Smooth muscle cell (in vitro differentiated cells): Measurements from ENCODE around the gene TMEM181. TPM values are rescaled to one million over a fixed set of nuclear protein-coding genes. Genes with fewer than 3 reads are reported as not detected.
"Not testable (repeated sequence)": the region's sequence is repeated elsewhere in the genome, so short reads cannot be mapped to it uniquely, and the experiment has no call there.

Experiments used
- DNase-seq: peaks from one replicate; lab custom pipeline; 2025; ENCODE audit not compliant: unreplicated experiment; lab: John Stamatoyannopoulos, UW
- H2AFZ ChIP-seq: fragments of 200-600 bp; sonication (generic); 2 replicates; pipeline ENCODE4 v1.6.0; 2016; ENCODE audit warnings: antibody characterized with exemption, low read depth, mild to moderate bottlenecking
- H3F3A ChIP-seq: fragments of 200-600 bp; sonication (generic); 2 replicates; pipeline ENCODE4 v1.6.0; 2017; ENCODE audit warnings: antibody characterized with exemption, low read depth
- H3K27ac ChIP-seq: fragments of 200-600 bp; sonication (generic); 2 replicates; pipeline ENCODE4 v1.5.1; 2016; ENCODE audit warnings: low read depth, mild to moderate bottlenecking
- H3K27me3 ChIP-seq: fragments of 200-600 bp; sonication (generic); 2 replicates; pipeline ENCODE4 v1.6.1; 2016; ENCODE audit warnings: low read depth, mild to moderate bottlenecking
- H3K36me3 ChIP-seq: fragments of 200-600 bp; sonication (generic); 2 replicates; pipeline ENCODE4 v1.5.1; 2016; ENCODE audit warnings: low read depth
- H3K4me1 ChIP-seq: fragments of 200-600 bp; sonication (generic); 2 replicates; pipeline ENCODE4 v1.5.1; 2016; ENCODE audit warnings: low read depth
- H3K4me2 ChIP-seq: fragments of 200-600 bp; sonication (generic); 2 replicates; pipeline ENCODE4 v1.6.0; 2016; ENCODE audit warnings: mild to moderate bottlenecking
- H3K4me3 ChIP-seq: fragments of 200-600 bp; sonication (generic); 2 replicates; pipeline ENCODE4 v1.5.1; 2016; ENCODE audit warnings: mild to moderate bottlenecking
- H3K79me2 ChIP-seq: fragments of 200-600 bp; sonication (generic); 2 replicates; pipeline ENCODE4 v1.6.0; 2016; ENCODE audit warnings: low read depth, mild to moderate bottlenecking
- H3K9ac ChIP-seq: fragments of 200-600 bp; sonication (generic); 2 replicates; pipeline ENCODE4 v1.6.0; 2016; ENCODE audit warnings: low read depth
- H3K9me3 ChIP-seq: fragments of 200-600 bp; sonication (generic); replicated peaks from 2 replicates; pipeline ENCODE4 v1.5.1; 2016; ENCODE audit warnings: low read depth
- H4K20me1 ChIP-seq: fragments of 200-600 bp; sonication (generic); 2 replicates; pipeline ENCODE4 v1.6.0; 2016; ENCODE audit warnings: low read depth
- WGBS: methylation state at CpG from one replicate; pipeline ENCODE4 v1.1.7; 2016; ENCODE audit warnings: low lambda C conversion rate; 5-methylcytosine and 5-hydroxymethylcytosine counted together
- polyA plus RNA-seq: library from polyadenylated mRNA; unstranded; fragments of >200 nt; fragmentation: Nextera tagmentation; extraction: Ambion mirVana; gene quantifications from 2 replicates; pipeline ENCODE4 v1.2.1, GENCODE V29; 2016
- total RNA-seq: library from RNA; depleted of rRNA; stranded (reverse); fragments of >200 nt; gene quantifications from 2 replicates; pipeline ENCODE4 v1.2.3, GENCODE V29; 2014
- TF ChIP-seq, protein P1 (sequence below): fragments of 200-600 bp; sonication (generic); IDR thresholded peaks from 2 replicates; pipeline ENCODE4 v1.5.1; 2017; ENCODE audit warnings: borderline replicate concordance, mild to moderate bottlenecking, antibody characterized with exemption; ENCODE audit not compliant: insufficient read depth, poor library complexity, severe bottlenecking

Gene TMEM181
- total and polyA plus RNA-seq, 2 experiments from 2014 or later = 15.3 to 29.0 TPM

DNA sequence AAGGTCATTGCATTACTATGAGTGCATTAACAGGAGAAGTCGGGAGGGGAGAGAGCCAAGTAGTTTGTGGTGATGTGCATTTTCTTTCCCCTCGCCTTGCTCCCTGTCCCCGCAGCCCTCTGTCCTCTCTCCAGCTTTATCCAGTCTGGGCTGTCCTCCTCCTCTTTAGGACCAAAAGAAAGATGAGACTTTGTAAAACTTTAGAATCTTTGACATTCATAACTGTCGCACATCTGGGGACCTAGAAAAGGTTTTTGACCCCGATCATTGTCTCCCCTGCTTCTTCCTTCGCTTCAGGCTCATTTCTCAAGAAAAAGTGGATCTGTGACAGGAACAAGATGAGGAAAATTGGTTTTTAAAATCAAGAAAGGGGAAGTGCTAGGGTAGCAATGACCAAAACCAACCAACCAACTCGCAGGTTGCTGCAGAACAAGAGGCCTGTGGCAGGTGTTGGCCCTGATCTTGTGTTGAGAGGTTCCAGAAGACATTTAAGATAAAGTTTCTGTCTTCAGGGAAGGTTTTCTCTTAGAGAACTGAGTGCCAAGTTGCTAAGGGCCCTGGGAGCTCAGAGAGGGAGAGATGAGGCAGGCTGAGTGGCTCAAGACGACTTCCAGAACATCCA lies 107.6 kb downstream of the TMEM181 start:
- TF ChIP-seq, protein P1, sequence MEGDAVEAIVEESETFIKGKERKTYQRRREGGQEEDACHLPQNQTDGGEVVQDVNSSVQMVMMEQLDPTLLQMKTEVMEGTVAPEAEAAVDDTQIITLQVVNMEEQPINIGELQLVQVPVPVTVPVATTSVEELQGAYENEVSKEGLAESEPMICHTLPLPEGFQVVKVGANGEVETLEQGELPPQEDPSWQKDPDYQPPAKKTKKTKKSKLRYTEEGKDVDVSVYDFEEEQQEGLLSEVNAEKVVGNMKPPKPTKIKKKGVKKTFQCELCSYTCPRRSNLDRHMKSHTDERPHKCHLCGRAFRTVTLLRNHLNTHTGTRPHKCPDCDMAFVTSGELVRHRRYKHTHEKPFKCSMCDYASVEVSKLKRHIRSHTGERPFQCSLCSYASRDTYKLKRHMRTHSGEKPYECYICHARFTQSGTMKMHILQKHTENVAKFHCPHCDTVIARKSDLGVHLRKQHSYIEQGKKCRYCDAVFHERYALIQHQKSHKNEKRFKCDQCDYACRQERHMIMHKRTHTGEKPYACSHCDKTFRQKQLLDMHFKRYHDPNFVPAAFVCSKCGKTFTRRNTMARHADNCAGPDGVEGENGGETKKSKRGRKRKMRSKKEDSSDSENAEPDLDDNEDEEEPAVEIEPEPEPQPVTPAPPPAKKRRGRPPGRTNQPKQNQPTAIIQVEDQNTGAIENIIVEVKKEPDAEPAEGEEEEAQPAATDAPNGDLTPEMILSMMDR = no peak
- Histone ChIP-seq H3K79me2 (no peaks in the 10 kb centered on the region), H3K36me3 (no peaks in the 10 kb centered on the region), H3F3A (peaks cover 3% of the 10 kb centered on the region), H3K27ac (peak overlapping the region; percentile 61), H3K9ac (no peak overlapping the region), H3K4me1 (no peaks in the 10 kb centered on the region), H2AFZ (no peak overlapping the region), H3K9me3 (no peaks in the 10 kb centered on the region), H3K4me3 (no peak overlapping the region), H4K20me1 (no peaks in the 10 kb centered on the region), H3K4me2 (peak overlapping the region; percentile 58), H3K27me3 (no peaks in the 10 kb centered on the region)
- 84% methylated on average over 8 of the region's 8 CpGs for WGBS
- DNase-seq = no peak

DNA sequence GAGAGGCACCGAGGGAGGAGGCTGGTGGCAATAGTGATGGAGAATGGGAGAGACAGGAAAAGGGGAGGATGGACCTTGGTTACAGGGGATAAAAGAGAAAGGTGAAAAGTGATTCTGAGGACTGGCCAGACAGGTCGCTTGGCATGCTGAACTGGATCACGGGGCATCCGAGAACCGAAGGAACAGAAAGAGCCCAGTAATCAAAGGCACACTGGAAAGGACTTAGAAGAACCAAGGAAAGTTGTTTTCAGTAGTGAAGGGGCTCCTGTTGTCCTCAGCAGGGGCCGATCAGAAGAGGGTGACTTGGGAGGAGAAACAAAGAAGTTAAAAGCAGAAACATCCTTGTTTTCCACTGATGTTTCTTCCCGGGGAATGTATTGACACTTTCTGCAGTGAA lies 108.8 kb downstream of the TMEM181 start:
- TF ChIP-seq, protein P1 = no peak
- no peak overlapping the region for H3K4me2 ChIP-seq
- H3K9ac ChIP-seq = no peak overlapping the region
- DNase-seq = no peak
- H3K27me3 ChIP-seq = no peaks in the 10 kb centered on the region
- H3F3A ChIP-seq = no peaks in the 10 kb centered on the region
- no peak overlapping the region for H2AFZ ChIP-seq
- WGBS = 89% methylated on average over 7 of the region's 7 CpGs
- H4K20me1 ChIP-seq = no peaks in the 10 kb centered on the region
- H3K9me3 ChIP-seq = no peaks in the 10 kb centered on the region
- no peak overlapping the region for H3K27ac ChIP-seq
- no peaks in the 10 kb centered on the region for H3K79me2 ChIP-seq
- no peak overlapping the region for H3K4me3 ChIP-seq
- no peaks in the 10 kb centered on the region for H3K36me3 ChIP-seq
- no peaks in the 10 kb centered on the region for H3K4me1 ChIP-seq

GRCh38 chr6:158669145-158670035 lies 109.5 kb downstream of the TMEM181 start:
- no peak overlapping the region for H3K27ac ChIP-seq
- DNase-seq = no peak
- no peak overlapping the region for H3K9ac ChIP-seq

GRCh38 chr6:158672119-158672518 lies 112.2 kb downstream of the TMEM181 start:
- not testable (repeated sequence) for H4K20me1 ChIP-seq, H3K4me2 ChIP-seq, H3K27me3 ChIP-seq, H3K4me3 ChIP-seq, H3K79me2 ChIP-seq, H2AFZ ChIP-seq, H3K36me3 ChIP-seq, H3K9me3 ChIP-seq, H3K9ac ChIP-seq, H3K27ac ChIP-seq, H3K4me1 ChIP-seq, H3F3A ChIP-seq, DNase-seq
- 88% methylated on average over 8 of the region's 8 CpGs for WGBS

More at GRCh38 chr6:158669145-158670035, 109.5 kb downstream of the TMEM181 start:
- H3K4me2 ChIP-seq = no peak overlapping the region
- H3F3A ChIP-seq = no peaks in the 10 kb centered on the region
- H4K20me1 ChIP-seq = no peaks in the 10 kb centered on the region
- H3K79me2 ChIP-seq = no peaks in the 10 kb centered on the region
- H3K9me3 ChIP-seq = no peaks in the 10 kb centered on the region
- H3K27me3 ChIP-seq = no peaks in the 10 kb centered on the region
- TF ChIP-seq, protein P1 = no peak
- H3K4me1 ChIP-seq = no peaks in the 10 kb centered on the region
- 70% methylated on average over 7 of the region's 7 CpGs for WGBS
- no peak overlapping the region for H3K4me3 ChIP-seq
- H3K36me3 ChIP-seq = no peaks in the 10 kb centered on the region
- H2AFZ ChIP-seq = no peak overlapping the region
